NCI-H2081 treated with DMSO at 0.1 percent for 48 hours (cell line): ENCODE measurements around the gene KRT79.
"Not testable (repeated sequence)": the region's sequence is repeated elsewhere in the genome, so short reads cannot be mapped to it uniquely, and the experiment has no call there.

Experiments used
- DNase-seq: peaks from one replicate; lab custom pipeline; 2025; lab: John Stamatoyannopoulos, UW

The KRT79 gene

DNA sequence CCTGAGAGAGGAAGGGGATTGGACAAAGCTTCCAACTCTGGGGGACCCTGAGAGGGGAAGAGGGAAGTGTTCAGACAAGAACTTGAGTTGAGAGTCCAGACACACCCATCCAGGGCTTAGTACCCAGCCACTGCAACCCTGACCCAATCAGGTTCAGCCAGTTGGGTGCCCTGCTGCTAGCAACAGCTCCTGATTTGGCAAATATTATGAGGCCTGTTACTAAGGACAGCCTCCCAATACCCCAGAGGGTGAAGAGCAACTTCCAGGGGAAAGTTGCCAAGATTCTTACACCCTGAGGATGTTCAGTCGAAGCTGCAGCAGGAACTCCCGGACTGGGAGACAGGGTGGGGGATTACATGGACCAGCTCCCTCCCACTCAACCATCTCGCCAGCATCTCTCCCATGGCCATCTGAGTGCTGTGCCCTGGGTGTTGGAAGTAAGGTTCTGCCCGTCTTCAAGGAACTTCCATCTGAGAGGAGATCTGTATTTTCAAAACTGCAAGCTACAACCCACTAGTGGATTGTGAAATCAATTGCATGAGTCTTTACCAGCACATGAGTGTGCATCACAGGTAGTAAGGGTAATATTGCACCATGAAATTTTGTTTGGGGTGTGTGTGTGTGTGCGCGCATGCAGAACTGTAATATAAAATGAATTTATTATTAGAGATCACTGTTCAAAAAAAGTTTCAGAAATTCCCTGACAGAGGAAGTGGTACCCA is 26.2 kb upstream of the KRT79 start:
- no peak for DNase-seq

DNA sequence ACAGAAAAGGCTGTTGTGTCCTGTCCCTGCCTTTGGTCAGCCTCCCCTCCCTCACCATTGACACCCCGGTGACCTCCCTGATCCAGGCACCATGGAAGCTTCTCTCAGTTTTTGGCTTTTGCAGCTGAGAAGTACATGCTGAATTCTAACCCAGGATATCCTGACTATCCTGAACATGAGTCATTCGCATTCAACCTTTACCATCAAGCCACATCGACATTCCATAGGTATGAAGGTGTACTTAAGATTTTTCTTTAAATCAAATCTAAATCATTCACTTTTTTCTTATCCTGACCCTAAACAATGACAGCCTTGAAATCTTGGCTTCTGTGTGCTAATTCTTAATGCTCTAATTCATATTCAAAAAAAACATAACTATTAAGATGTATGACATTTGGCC is 23.4 kb upstream of the KRT79 start:
- no peak for DNase-seq

GRCh38 chr12:52856787-52857186 is 22.7 kb upstream of the KRT79 start:
- no peak for DNase-seq

- not testable (repeated sequence) for DNase-seq
Measured at GRCh38 chr12:52856077-52856476, 22.0 kb upstream of the KRT79 start.

GRCh38 chr12:52851787-52852186 is 17.7 kb upstream of the KRT79 start:
- no peak for DNase-seq

- DNase-seq: no peak
Measured at GRCh38 chr12:52850681-52851080, 16.6 kb upstream of the KRT79 start.

GRCh38 chr12:52849511-52849910 is 15.4 kb upstream of the KRT79 start:
- no peak for DNase-seq

DNA sequence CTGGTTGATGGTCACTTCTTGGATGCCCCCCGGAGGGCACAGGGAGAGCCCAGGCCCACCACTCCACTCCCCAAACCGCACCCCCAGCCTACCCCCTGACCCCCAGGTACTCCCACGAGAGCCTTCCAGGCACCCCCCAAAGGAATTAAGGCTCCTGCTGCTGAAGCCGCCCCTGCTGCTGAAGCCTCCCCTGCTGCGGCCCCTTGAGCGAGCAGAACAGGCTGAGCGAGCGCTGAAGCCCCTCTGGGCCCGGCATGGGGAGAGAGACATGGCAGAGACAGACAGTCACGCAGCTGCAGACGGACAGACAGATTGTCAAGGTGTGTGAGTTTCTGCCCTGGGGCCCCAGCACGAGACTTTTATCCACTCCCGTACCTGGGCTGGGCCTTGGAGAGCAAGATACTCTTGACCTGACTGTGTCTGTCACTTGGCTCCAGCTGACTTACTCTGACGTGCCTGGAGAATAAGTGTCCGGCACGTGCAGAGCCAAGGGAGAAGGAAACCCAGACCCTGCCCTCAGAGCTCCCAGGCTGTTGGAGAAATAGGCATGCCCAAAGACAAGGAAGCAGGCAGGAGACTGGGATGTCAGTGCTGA is 14.6 kb upstream of the KRT79 start, which contains the start of gene KRT78:
KRT78 (minus strand) TSS at position 334 of the 595 bp plus-strand sequence; CDS start at position 270, 64 bp downstream.
- no peak for DNase-seq

DNA sequence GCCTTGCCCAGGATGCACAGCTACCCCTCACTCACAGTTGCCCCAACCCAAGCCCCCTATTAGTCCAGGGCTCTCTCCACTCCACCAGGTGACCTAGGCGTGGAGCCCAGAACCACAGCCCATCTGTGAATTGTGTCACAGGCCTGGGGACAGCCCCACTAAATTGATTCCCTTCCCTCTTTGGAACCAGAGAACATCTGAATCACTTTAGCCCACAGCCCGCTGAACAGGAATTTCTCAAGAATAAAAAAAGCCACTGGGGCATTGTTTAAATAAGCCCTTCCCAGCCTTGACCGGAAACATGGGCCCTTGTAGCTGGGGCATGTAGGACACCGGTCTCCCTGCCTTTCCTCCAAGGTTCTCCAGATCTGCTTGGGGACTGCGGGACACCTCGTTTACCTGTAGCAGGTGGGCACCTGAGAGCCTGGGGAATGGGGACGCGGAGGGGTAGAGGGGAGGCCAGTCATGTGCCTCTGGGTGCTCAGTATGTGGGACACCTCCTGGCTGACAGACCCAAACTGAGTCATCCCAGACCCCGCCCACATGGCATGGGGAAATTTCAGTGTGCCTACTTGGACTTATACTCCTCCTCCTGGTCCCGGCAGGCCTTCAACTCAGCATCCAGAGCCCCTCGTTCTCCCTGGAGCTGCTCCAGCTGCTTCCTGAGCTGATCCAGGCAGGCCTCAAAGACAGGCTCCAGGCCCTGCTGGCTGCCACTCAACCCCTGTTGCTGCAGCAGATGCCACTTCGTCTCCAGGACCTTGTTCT is 13.4 kb upstream of the KRT79 start:
- no peak for DNase-seq

DNA sequence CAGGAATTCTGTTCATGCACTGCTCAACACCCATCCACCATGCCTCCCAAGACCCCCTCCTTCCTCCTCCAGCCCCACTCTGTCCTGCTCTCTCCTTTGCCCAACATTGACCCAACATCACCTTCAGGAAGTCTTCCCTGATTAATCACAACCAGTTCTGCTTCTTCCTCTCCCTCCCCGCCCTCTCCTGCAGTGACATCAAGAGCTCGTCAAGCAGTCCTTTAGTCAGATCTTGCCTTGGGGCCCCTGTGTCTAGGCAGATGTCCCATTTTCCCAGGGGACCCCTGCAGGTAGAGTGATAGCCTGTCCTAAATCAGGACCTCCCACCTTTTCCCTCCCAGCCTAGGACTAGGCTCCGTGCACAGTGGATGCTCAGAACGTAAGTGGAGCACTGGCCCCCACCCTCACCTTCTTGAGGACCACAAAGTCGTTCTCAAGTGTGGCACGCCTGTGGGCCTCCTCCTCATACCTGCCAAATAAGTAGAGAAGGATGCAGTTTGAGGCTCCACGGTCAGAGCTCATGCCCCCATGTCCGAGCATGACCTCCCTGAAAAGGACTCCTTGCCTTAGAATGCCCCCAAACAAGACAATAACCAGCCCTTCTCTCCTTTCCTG is 12.4 kb upstream of the KRT79 start:
- DNase-seq: no peak

GRCh38 chr12:52845946-52846345 is 11.8 kb upstream of the KRT79 start:
- DNase-seq: no peak

DNA sequence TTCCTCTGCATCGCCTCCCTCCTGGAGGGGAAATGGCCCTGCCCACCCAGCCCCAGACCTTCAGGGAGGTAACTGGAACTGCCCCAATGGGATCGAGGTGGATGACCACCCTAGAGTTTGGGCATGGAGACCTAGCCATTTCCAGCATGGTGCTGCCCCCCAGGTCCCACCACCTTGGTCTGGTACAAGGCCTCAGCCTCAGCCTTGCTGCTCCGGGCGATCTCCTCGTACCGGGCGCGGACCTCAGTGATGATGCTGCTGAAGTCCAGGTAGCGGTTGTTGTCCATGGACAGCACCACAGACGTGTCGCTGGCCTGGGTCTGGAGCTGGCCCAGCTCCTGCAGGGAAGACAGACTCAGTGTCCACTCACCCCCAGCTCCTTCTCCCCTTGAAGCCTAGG is 10.3 kb upstream of the KRT79 start:
- no peak for DNase-seq

GRCh38 chr12:52839436-52840105 is 5.5 kb upstream of the KRT79 start:
- DNase-seq: no peak

DNA sequence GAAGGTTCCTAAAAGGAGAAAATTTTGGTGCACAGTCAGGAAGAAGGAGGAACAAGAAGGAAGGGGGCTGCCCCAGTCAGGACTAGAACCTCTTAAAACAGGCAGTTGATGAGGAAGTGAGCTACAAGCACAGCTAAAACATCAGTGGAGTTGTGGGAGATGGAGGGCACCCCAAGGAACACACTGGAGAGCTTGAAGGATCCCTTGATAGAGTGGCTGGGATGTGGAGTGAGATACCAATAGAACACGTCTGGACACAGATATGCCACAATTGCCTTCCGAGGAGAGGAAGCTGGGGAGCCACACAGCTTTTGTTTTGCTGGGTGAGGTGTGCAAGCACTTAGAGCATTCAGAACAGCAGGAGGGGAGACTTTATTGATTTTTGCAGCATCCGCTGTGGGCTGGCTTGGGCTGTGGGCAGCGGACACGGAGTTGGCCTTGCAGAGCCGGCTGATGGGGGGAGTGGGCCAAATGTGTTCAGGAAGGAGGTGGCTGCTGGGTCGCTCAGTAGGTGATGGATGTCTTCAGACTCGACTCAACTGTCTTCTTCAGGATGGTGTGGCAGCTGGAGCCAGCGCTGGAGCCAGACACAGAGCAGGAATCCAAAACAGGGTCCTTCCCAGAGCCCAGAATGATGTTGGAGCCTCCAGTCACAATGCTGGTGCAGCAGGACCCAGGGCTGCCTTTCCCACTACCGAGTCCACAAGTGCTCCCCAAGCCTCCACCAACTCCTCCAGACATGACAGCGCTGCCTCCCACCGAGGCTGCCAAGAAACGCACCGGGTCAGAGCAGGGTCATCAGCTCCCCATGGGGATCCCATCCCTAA is 4.7 kb upstream of the KRT79 start:
- no peak for DNase-seq

DNA sequence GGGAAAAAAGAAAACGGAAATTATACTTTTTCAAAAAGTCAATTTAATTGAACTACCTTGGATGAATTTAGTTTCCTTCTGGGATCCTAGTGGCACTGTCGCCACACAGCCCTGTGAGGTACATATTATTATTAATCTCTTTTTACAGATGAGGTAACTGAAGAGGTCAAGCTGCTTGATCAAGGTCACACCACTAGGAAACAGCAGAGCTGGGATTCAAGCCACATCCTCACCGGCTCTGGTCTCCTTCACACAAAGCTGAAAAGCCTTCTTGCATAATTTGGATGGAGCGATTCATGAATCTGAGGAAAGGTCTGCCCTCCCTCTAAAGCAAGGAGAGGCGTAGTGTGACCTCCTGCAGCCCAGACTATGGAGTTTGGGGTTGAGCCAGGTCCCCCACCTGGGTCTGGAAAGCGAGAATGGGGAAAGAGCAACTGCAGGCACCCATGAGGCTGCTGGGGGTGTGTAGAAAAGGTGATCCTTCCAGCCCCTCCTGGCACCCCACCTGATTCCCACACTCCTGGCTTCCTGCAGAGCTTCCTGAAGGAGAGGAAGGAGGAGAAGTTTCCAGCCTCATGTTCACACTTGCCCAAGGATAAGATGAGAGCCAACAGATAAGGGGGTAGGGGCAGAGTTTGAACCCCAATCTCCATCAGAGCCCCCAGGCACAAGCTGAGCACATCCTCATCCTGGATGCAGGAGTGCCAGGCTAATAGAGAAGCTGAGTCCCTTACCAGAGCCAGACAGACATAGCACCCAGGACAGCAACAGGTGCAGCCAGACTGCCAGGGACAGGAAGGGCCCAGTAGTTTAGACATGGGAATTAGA is 3.9 kb upstream of the KRT79 start:
- no peak for DNase-seq

- DNase-seq: no peak
Measured at GRCh38 chr12:52837413-52837741, 3.3 kb upstream of the KRT79 start.

DNA sequence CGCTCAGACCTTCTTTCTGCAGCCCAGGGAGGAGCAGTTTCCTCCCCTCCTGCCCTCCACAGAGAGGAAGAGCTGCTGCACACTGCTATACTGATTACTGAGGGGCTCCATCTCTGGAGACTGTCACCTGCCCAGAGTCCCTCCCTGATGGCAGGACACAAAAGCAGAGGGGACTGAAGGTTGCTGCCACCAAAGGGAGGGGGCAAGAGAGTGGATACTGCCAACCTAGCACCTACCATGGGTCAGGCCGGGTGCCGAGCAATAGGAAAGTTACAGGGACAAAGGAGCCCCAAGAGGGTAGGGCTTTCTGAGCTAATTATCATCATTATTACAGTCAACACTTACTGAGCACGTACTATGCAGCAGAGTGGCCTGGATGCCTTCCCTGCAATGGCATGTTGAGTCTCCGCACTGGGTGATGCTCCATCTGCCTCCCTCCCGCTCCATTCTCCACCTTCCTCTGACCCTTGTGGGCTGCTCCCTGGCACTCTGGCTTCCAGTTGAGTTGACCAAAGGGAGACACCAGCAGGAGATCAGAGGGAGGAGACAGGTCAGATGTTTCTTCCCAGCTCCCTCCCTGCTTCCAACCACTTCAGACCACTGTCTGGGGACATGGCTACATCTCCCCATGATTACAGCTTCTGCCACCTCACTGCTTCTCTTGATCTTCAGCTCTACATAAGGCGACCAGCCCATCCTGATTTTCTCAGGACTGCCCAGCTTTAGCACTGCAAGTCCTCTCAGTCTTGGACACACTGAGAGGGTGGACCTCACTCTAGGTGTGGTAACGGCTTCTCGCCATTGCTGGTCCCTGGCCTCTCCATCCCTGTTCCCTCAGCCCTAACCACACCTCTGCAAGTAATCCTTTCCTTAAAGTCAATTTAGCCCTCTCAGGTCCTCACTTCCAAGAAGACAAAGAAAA is 2.6 kb upstream of the KRT79 start:
- DNase-seq: no peak

- DNase-seq: no peak
Measured at GRCh38 chr12:52836042-52836466, 1.9 kb upstream of the KRT79 start.
